Stimulated activated CD8-positive, alpha-beta memory T cell treated with anti-CD3 and anti-CD28 coated beads, Interleukin-15, amount 100 ng/mL, for 48 hours (primary cell): ENCODE data around the gene SNRK.

Experiments used
- DNase-seq, 2 donors: peaks; one replicate each; pipeline ENCODE4 v3.0.0-alpha.2; 2020; ENCODE audit warnings: low read depth in 2 of 2

Gene SNRK

GRCh38 chr3:43273416-43273815 is 12.9 kb upstream of the SNRK start:
- no peak for DNase-seq

- DNase-seq, result no peak
Observed at GRCh38 chr3:43279082-43279481, 7.3 kb upstream of the SNRK start.

DNA sequence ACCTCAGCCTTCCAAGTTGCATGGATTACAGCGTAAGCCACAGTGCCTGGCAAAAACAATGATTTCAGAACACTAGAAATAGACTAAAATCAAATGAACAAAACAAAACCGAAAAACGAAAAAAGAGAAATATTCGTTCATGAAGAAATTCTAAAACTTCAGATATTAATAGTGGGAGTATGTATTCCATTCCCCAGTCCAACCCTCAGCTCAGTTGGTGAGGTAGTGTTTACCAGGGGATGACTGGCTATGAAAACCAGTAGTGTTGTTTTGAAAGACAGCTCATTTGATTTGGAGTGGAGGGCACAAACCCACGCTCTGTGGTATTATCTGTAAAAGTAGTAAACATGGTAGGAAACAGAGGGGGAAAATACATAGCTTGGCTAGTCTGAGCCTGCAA is 6.8 kb upstream of the SNRK start:
- DNase-seq, result no peak

DNA sequence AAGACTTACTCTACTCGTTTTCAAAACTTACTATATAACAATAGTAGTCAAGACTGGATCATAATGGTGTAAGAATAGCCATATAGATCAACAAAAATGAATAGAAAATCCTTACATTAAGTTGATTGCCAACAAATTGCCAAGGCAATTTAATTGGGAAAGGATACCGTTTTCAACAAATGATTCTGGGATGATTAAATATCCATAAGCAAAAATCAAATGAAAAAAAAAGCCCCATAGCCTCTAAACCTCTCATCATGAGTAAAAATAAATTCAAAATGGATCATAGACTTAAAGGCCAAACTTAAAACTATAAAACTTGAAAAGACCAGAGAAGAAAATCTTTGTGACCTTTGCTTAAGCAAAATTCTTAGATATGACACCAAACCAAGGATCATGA is 5.3 kb upstream of the SNRK start:
- DNase-seq, result no peak

- no peak for DNase-seq
Observed at GRCh38 chr3:43284171-43284570, 2.2 kb upstream of the SNRK start.

DNA sequence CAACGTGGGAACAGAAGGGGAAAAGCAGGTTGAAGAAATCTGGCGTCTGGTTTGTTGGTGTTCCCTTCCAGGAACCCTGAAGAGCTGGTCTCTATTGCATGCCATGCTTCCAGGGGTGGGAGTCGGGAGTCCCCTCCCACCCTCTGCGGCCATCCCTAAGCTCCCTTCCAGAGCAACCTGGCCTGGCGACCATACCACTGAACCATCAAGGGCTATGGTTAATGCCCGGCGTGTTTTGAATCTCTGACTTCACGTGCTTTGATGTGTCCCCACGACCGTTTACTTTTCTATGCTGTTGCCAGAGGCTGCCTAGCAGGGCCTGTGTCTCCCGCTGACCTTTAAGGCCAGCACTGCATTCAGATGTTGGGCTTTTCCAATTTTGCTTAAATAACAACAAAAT is 696 bp upstream of the SNRK start:
- no peak for DNase-seq

- DNase-seq, result no peak
Observed at GRCh38 chr3:43286841-43287499, 630 bp downstream of the SNRK start.

GRCh38 chr3:43287500-43287873 is 1.1 kb downstream of the SNRK start:
- no peak for DNase-seq

- no peak for DNase-seq
Observed at GRCh38 chr3:43288366-43288765, 2.0 kb downstream of the SNRK start.

DNA sequence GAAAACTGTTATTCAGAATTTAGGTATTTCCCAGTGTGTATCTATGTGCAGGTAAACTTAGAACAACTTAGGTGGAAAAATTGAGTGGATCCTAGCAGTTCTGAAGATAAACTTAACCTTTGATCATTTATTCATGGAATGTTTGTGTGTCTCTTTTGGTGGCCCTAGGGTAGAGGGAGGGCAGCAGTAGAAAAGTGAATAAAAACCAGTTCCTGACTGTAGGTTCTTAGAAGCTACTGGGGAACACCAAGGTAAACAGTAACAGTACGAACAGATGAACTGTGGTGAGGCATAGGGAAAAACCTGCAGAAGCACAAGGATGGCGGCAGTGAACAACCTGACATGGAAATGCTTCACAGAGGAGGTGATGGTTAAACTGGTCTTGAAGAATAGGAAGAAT is 2.5 kb downstream of the SNRK start:
- DNase-seq, result no peak

GRCh38 chr3:43289401-43289800 is 3.1 kb downstream of the SNRK start:
- DNase-seq, result no peak

- no peak for DNase-seq
Observed at GRCh38 chr3:43289841-43290470, 3.6 kb downstream of the SNRK start.

DNA sequence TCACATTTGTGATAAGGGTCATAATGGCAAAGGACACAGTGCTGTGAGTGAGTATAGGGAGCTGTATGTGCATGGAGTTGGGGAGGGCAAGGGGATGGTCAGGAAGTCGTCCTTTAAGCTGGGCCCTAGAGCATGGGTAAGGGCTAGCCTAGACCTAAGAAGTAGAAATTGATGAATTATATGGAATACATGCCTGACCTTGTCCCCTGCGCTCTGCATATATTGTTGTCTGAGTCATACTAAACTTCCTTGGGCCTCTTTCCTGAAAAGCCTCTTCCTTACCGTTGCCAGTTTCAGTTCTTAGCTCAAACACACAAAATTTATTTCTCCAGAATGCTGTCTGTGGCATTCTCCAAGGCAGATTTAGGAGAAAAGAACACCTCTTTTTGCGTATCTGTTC is 4.6 kb downstream of the SNRK start:
- DNase-seq, result no peak

DNA sequence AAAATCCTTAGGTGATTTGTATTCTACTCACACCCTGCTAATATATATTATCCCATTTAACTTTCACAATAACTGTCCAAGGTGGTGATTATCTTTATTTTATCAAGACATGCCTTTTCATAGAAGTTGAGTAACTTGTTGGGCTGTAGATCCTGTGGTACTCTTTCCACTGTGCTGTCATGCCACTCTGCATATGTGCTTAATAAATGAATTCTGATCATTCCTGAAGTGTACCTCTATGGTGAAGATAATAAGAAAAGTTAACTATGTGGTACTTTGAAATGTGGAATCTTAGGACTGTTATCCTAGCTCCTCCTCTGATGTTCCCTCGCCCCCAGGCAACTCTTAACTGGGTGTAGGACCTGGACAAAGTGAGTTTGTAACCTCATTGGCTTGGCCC is 5.2 kb downstream of the SNRK start:
- no peak for DNase-seq

DNA sequence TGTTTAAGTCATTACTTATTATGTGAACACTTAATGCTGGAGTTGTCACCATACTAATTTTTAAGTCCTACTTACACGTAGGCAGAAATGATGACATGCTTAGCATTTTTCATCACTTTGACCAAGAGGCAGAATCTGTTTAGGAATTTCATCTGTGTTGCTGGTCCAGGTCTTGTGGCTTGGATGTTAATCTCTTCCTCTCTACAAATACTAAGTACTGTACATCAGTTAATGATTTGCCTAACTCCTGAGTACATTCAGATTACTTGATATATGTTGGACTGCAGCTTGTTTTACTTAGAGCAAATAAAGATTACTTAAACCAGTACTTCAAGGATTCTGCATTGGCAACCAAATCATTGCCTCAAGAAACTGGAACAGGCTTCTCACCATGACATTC is 8.6 kb downstream of the SNRK start:
- no peak for DNase-seq

DNA sequence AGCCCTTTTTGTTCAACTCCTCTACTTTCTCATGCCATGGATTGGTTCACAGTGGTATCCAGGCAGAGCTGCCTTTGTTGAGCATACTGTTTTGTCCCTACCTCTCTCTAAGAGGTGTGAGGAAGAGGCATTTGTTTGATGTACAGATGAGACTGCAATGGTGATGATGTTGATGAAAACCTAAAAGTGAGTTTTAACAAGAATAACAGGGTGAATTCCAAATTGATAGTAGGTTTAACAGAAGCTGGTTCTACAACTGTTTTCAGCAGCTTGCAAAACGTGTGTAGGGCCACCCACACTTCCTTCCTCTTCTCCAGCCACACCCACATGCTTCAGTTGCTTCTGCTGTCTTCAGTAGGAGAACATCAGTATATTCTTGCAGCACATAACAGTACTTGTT is 10.2 kb downstream of the SNRK start:
- DNase-seq, result peak; percentile 13 to 15

DNA sequence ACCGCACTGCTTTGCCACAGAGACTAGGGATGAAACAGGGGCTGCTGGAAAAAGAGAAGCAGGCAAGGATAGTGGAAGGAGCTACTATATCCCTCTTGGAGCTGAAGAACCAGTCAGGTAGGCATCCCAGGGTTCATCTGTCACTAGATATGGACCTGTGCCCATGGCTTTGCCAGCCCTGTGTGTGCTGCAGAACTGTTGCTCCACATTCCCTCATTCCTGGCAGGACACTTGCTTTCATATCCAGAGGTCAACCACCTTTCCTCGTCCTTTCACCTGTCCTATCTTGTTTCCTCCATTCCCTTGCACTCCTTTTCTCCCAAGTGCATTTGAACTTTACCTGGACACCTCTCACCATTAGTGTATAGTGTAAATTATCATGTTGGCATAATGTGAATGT is 12.0 kb downstream of the SNRK start:
- no peak for DNase-seq

DNA sequence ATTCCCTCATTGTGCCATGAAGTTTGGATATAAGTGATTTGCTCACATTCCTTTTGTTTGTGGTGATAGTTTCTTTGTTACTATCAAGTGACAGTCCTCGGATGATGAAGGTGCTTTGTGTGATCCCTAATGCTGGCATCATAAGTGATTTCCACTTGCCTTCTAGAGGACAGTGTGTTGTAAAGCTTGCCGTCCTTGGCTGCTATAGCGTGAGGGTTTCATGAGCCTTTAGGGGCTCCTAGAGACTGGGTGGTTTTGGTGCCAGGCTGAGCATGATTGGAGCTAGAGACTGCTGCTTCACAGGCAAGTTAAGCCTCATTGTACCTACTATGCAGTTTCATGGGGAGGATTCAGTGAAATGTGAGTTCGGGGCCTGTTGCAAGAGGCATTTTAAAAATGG is 12.4 kb downstream of the SNRK start:
- DNase-seq, result no peak

- DNase-seq, result no peak
Observed at GRCh38 chr3:43302116-43302880, 16.0 kb downstream of the SNRK start.

- DNase-seq, result no peak
Observed at GRCh38 chr3:43304126-43304525, 17.8 kb downstream of the SNRK start.

DNA sequence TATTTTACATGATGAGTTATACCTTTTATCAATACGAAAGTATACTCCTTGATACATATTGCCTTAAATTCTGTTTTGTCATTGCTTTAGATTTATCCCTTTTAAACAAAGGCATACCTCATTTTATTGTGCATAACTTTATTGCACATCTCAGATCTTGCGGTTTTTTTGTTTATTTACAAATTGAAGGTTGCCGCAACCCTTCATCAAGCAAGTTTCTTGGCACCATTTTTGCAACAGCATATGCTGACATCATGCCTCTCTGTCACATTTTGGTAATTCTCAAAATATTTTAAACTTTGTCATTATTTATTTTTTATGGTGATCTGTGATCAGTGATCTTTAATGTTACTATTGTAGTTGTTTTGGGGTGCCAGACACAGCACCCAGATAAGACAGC is 20.9 kb downstream of the SNRK start:
- DNase-seq, result no peak

DNA sequence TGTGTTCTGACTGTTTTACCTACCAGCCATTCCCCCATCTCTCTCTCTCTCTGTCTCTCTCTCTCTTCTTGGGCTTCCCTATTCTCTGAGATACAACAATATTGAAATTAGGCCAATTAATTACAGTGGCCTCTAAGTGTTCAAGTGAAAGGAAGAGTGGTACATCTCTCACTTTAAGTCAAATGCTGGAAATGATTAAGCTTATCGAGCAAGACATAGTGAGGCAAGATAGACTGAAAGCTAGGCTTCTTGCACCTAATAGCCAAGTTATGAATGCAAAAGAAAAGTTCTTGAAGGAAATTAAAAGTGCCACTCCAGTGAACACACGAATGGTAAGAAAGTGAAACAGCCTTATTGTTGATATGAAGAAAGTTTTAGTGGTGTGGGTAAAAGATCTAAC is 21.3 kb downstream of the SNRK start:
- DNase-seq, result no peak
